Uterus (tissue), 2 donors: Measurements from ENCODE around the gene ZNF718.

ENCODE experiments used
- CTCF ChIP-seq, 4 experiments: fragments of 200-600 bp in 2 of 4; fragments of 450-650 bp in 2 of 4; sonication (generic) in 2 of 4; IDR thresholded peaks; one replicate each; pipeline ENCODE4 v1.5.1; 2016 to 2019; ENCODE audit warnings: antibody characterized with exemption in 4 of 4, mild to moderate bottlenecking in 2 of 4, moderate library complexity in 1 of 4
- POLR2A ChIP-seq, 2 donors: fragments of 450-650 bp; IDR thresholded peaks; one replicate each; pipeline ENCODE4 v1.6.1; 2016; ENCODE audit warnings: antibody characterized with exemption in 2 of 2, mild to moderate bottlenecking in 1 of 2, moderate library complexity in 1 of 2

GRCh38 chr4:85951-86350 lies 38.4 kb upstream of the ZNF718 start:
- TF ChIP-seq CTCF (IDR thresholded peaks at IDR 0.05) (no peak), POLR2A (IDR thresholded peaks at IDR 0.05) (no peak)
